ENCODE measurements around the gene PRRG2. TPM values are rescaled to one million over a fixed set of nuclear protein-coding genes. Genes with fewer than 3 reads are reported as not detected.

PRRG2 gene
- under 1 TPM in 1 of 3 donors, not detected in 2; 0.78 TPM for polyA plus RNA-seq

GRCh38 chr19:49581007-49581508 lies at the start of gene PRRG2:
Gene PRRG2, plus strand, starts transcription at chr19:49581316. Its CDS starts 1,904 bp downstream, at chr19:49583220.
- Mint-ChIP-seq H3K9me3 (no peaks in the 10 kb centered on the region), H3K36me3 (no peaks in the 10 kb centered on the region)

GRCh38 chr19:49533551-49534488 lies 47.3 kb upstream of the PRRG2 start:
- peak; percentile 85 to 88 (median 87) for DNase-seq

More at GRCh38 chr19:49581007-49581508, at the start of gene PRRG2:
- H3K27ac Mint-ChIP-seq, result peak within 1 kb of the TSS; percentile 81 to 97 (median 96)
- no peak for DNase-seq
- H3K4me3 Mint-ChIP-seq, result peak within 1 kb of the TSS; percentile 91 to 97 (median 97)
- peaks cover 25 to 36% of the 10 kb centered on the region in 2 donors for H3K4me1 Mint-ChIP-seq
- peaks cover 0 to 2% (median 2%) of the 10 kb centered on the region in 3 donors for H3K27me3 Mint-ChIP-seq (ENCODE audit: low read depth in 3 of 3)

GRCh38 chr19:49534632-49535385 lies 46.3 kb upstream of the PRRG2 start:
- Mint-ChIP-seq H3K36me3 (peaks cover 0 to under 1% (median 0%) of the 10 kb centered on the region in 3 donors), H3K4me3 (peak overlapping the region; percentile 78 to 90 (median 81)), H3K4me1 (peaks cover 19 to 22% of the 10 kb centered on the region in 2 donors), H3K9me3 (no peaks in the 10 kb centered on the region), H3K27me3 (ENCODE audit: low read depth in 3 of 3) (peaks cover 2 to 11% (median 5%) of the 10 kb centered on the region in 3 donors), H3K27ac (peak overlapping the region; percentile 50 to 79 (median 74))
- no peak for DNase-seq

More at GRCh38 chr19:49533551-49534488, 47.3 kb upstream of the PRRG2 start:
- peaks cover 4 to 14% (median 5%) of the 10 kb centered on the region in 3 donors for H3K27me3 Mint-ChIP-seq (ENCODE audit: low read depth in 3 of 3)
- H3K27ac Mint-ChIP-seq, result peak overlapping the region in 5 of 6 donors; percentile 50 to 88 (median 76)
- peaks cover 21 to 22% of the 10 kb centered on the region in 2 donors for H3K4me1 Mint-ChIP-seq
- peak overlapping the region; percentile 78 to 90 (median 81) for H3K4me3 Mint-ChIP-seq
- no peaks in the 10 kb centered on the region for H3K9me3 Mint-ChIP-seq
- no peaks in the 10 kb centered on the region for H3K36me3 Mint-ChIP-seq

- H3K4me3 Mint-ChIP-seq, result no peak overlapping the region
- no peaks in the 10 kb centered on the region for H3K9me3 Mint-ChIP-seq
- H3K4me1 Mint-ChIP-seq, result peaks cover 19 to 22% of the 10 kb centered on the region in 2 donors
- H3K36me3 Mint-ChIP-seq, result peaks cover 0 to 4% (median 0%) of the 10 kb centered on the region in 3 donors
- no peak overlapping the region for H3K27ac Mint-ChIP-seq
- peaks cover 0 to 13% (median 5%) of the 10 kb centered on the region in 3 donors for H3K27me3 Mint-ChIP-seq (ENCODE audit: low read depth in 3 of 3)
- DNase-seq, result no peak
Observed at GRCh38 chr19:49536921-49537462, 44.1 kb upstream of the PRRG2 start.

- peaks cover 0 to 7% (median 2%) of the 10 kb centered on the region in 3 donors for H3K27me3 Mint-ChIP-seq (ENCODE audit: low read depth in 3 of 3)
- no peak overlapping the region for H3K4me3 Mint-ChIP-seq
- peaks cover 12 to 14% of the 10 kb centered on the region in 2 donors for H3K4me1 Mint-ChIP-seq
- no peaks in the 10 kb centered on the region for H3K9me3 Mint-ChIP-seq
- H3K36me3 Mint-ChIP-seq, result peaks cover 0 to 4% (median 0%) of the 10 kb centered on the region in 3 donors
- no peak overlapping the region for H3K27ac Mint-ChIP-seq
- DNase-seq, result no peak
Observed at GRCh38 chr19:49538643-49539042, 42.5 kb upstream of the PRRG2 start.

- H3K27me3 Mint-ChIP-seq (ENCODE audit: low read depth in 3 of 3), result peaks cover 0 to 7% (median 2%) of the 10 kb centered on the region in 3 donors
- H3K27ac Mint-ChIP-seq, result no peak overlapping the region
- H3K4me3 Mint-ChIP-seq, result no peak overlapping the region
- no peaks in the 10 kb centered on the region for H3K9me3 Mint-ChIP-seq
- peaks cover 0 to 5% (median 0%) of the 10 kb centered on the region in 3 donors for H3K36me3 Mint-ChIP-seq
- peaks cover 11 to 12% of the 10 kb centered on the region in 2 donors for H3K4me1 Mint-ChIP-seq
- DNase-seq, result no peak
Observed at GRCh38 chr19:49539192-49539952, 41.7 kb upstream of the PRRG2 start.

- Mint-ChIP-seq H3K36me3 (peaks cover 0 to 8% (median 0%) of the 10 kb centered on the region in 3 donors), H3K27ac (no peak overlapping the region), H3K4me3 (no peak overlapping the region), H3K27me3 (ENCODE audit: low read depth in 3 of 3) (peaks cover 0 to 7% (median 0%) of the 10 kb centered on the region in 3 donors), H3K9me3 (no peaks in the 10 kb centered on the region), H3K4me1 (peaks cover 3% of the 10 kb centered on the region in 2 donors)
- DNase-seq, result no peak
Observed at GRCh38 chr19:49541914-49542313, 39.2 kb upstream of the PRRG2 start.

GRCh38 chr19:49542446-49542845 lies 38.7 kb upstream of the PRRG2 start:
- H3K27ac Mint-ChIP-seq, result no peak overlapping the region
- no peaks in the 10 kb centered on the region for H3K9me3 Mint-ChIP-seq
- H3K36me3 Mint-ChIP-seq, result peaks cover 0 to 8% (median 0%) of the 10 kb centered on the region in 3 donors
- DNase-seq, result no peak
- H3K4me3 Mint-ChIP-seq, result no peak overlapping the region
- peaks cover 0 to 6% (median 0%) of the 10 kb centered on the region in 3 donors for H3K27me3 Mint-ChIP-seq (ENCODE audit: low read depth in 3 of 3)
- peaks cover 5 to 9% of the 10 kb centered on the region in 2 donors for H3K4me1 Mint-ChIP-seq

- Mint-ChIP-seq H3K27ac (no peak overlapping the region), H3K9me3 (no peaks in the 10 kb centered on the region), H3K4me1 (peaks cover 5 to 10% of the 10 kb centered on the region in 2 donors), H3K36me3 (peaks cover 0 to 8% (median 0%) of the 10 kb centered on the region in 3 donors), H3K27me3 (ENCODE audit: low read depth in 3 of 3) (peaks cover 0 to 5% (median 0%) of the 10 kb centered on the region in 3 donors), H3K4me3 (no peak overlapping the region)
- DNase-seq, result no peak
Observed at GRCh38 chr19:49543032-49543431, 38.1 kb upstream of the PRRG2 start.

GRCh38 chr19:49544154-49544553 lies 37.0 kb upstream of the PRRG2 start:
- no peak for DNase-seq
- Mint-ChIP-seq H3K27ac (peak overlapping the region in 3 of 6 donors; percentile 49 to 69 (median 61)), H3K4me1 (peaks cover 7 to 10% of the 10 kb centered on the region in 2 donors)

GRCh38 chr19:49546825-49547565 lies 34.1 kb upstream of the PRRG2 start:
- H3K4me1 Mint-ChIP-seq, result peaks cover 8 to 10% of the 10 kb centered on the region in 2 donors
- no peaks in the 10 kb centered on the region for H3K9me3 Mint-ChIP-seq
- H3K36me3 Mint-ChIP-seq, result peaks cover 0 to 5% (median 0%) of the 10 kb centered on the region in 3 donors
- H3K4me3 Mint-ChIP-seq, result peak overlapping the region in 3 of 5 donors; percentile 74 to 86 (median 76)
- H3K27ac Mint-ChIP-seq, result peak overlapping the region in 5 of 6 donors; percentile 1 to 95 (median 69)
- H3K27me3 Mint-ChIP-seq (ENCODE audit: low read depth in 3 of 3), result peaks cover 0 to 3% (median 0%) of the 10 kb centered on the region in 3 donors
- peak; percentile 76 to 80 (median 79) for DNase-seq

More at GRCh38 chr19:49544154-49544553, 37.0 kb upstream of the PRRG2 start:
- Mint-ChIP-seq H3K36me3 (peaks cover 0 to 8% (median 0%) of the 10 kb centered on the region in 3 donors), H3K9me3 (no peaks in the 10 kb centered on the region), H3K27me3 (ENCODE audit: low read depth in 3 of 3) (peaks cover 0 to 5% (median 0%) of the 10 kb centered on the region in 3 donors), H3K4me3 (no peak overlapping the region)

GRCh38 chr19:49549045-49549444 lies 32.1 kb upstream of the PRRG2 start:
- Mint-ChIP-seq H3K27me3 (ENCODE audit: low read depth in 3 of 3) (peaks cover 0 to 4% (median 3%) of the 10 kb centered on the region in 3 donors), H3K4me1 (peaks cover 17 to 19% of the 10 kb centered on the region in 2 donors), H3K4me3 (no peak overlapping the region), H3K36me3 (peaks cover 0 to 8% (median 5%) of the 10 kb centered on the region in 3 donors), H3K9me3 (no peaks in the 10 kb centered on the region), H3K27ac (peak overlapping the region in 1 of 6 donors; percentile 22)
- DNase-seq, result no peak
